ENCODE measurements around the gene EXD1.
"Not testable (repeated sequence)": the region's sequence is repeated elsewhere in the genome, so short reads cannot be mapped to it uniquely, and the experiment has no call there.

The EXD1 gene

GRCh38 chr15:41139619-41140018 is 90.9 kb downstream of the EXD1 start:
- no peak for DNase-seq

- DNase-seq: not testable (repeated sequence)
Observed at GRCh38 chr15:41139112-41139511, 91.4 kb downstream of the EXD1 start.

GRCh38 chr15:41135580-41135979 is 95.0 kb downstream of the EXD1 start:
- DNase-seq: not testable (repeated sequence)

- no peak for DNase-seq
Observed at GRCh38 chr15:41133454-41133853, 97.1 kb downstream of the EXD1 start.

Measured in NCI-H2107 (cell line).